ENCODE results near the gene TMEM242.

Gene TMEM242

DNA sequence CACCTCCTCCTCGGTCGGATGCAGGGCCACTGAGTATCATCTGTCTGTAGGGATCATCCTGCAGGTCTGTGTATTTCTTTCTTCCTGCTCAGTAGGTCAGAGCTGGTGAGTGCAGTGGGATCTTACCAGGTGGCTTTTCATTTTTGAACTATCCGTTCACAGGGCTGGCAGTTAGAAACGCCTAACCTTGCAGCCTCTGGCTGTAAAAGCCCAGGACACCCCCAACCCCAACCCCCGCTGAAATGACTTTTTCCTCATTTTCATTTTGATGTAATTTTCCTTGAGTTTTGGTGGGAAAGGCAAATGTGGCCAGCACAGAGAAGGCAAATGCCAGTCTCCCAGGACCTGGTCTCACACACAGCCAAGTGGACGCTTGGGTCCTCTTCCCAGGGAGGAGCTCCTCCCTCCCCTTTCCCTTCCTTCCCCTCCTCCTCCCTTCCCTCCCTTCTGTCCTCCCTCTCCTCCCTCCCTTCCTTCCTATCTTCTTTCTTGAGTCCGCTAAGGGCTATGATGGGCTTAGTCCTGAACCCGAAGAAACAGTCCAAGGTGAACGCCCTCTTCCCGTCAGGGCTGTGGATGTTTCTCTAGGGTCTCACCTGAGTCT lies 36.0 kb downstream of the TMEM242 start:
- no peak for DNase-seq

DNA sequence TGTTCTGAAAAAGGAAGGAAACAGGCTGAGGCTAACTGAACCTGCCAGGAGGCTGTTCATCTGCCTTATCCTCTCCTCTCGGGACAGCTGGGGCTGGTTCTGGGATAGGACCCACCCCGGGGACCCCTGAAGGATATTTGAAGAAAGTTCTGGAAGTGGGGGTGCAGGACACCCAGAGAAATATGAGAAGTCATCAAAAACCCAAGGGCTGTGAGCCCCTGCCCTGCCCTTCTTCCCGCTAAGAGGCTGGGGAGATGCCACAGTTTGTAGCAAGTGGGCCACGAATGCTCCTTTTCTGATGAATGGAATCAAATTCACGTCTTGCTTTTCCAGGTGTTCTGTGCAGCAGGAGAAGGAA lies 37.9 kb downstream of the TMEM242 start:
- DNase-seq = no peak

GRCh38 chr6:157284738-157285421 lies 38.4 kb downstream of the TMEM242 start:
- DNase-seq = no peak

DNA sequence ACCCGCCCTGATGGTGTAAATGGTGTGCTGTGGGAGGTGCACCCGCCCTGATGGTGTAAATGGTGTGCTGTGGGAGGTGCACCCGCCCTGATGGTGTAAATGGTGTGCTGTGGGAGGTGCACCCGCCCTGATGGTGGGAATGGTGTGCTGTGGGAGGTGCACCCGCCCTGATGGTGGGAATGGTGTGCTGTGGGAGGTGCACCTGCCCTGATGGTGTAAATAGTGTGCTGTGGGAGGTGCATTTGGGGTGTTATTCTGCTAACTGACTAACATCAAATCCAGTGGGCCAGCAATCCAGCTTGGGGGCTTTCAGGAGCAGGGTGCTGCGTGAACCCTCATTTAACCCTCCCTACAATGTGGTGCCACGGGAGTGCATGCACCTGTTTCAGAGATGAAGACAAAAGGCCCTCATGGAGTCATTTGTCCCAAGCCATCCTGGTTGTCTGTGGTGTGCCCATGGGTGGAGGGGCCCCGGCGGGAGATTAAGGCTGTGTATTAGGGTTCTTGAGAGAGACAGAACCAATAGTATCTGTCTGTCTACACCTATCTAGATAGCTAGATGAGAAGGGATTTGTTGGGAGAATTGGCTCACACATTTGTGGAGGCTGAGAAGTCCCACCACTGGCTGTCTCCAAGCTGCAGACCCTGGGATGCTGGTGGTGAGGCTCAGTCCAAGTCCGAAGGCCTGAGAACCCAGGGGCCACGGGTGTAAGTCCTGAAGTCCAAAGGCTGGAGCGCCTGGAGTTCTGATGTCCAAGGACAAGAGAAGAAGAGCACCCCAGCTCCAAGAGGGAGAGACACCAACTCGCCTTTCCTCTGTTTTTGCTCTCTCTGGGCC lies 39.2 kb downstream of the TMEM242 start:
- DNase-seq = no peak

DNA sequence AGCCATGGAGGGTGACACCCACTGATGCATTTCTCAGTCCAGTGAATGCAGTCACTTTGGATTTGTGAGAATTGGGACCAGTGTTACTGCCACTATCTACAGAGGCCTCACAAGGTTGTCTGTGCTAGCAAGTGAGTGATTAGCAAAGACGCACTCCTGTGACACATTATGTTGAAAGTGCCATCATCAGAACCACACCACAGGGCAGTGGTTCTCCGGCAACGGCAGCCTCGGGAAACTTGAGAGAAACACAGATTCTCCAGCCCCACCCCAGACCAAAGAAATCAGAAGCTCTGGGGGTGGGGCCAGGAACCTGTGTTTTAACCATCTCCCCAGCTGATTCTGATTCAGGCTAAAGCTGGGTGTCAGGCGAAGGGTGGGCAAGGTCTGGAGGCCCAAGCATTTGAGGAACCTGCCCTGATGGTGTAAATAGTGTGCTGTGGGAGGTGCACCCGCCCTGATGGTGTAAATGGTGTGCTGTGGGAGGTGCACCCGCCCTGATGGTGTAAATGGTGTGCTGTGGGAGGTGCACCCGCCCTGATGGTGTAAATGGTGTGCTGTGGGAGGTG lies 39.9 kb downstream of the TMEM242 start:
- DNase-seq = no peak

GRCh38 chr6:157282284-157282683 lies 41.0 kb downstream of the TMEM242 start:
- DNase-seq = no peak

DNA sequence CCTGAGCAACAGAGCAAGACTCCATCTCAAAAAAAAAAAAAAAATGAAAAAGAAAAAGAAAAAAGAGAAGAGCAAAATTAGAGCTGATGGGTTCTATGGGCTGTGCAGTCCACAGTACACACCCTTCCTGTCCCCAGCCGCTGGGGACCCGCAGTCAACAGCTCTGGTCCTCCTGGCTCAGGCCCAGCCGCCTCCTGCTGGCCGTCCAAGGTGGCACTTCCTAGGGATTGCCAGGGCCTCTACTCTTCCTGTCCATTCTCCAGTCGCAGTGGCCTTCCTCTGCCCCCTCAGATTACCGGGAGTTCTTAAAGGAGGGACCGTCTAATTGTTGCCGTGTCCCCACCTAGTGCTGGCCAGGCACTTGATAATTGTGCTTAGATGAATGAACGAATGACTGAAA lies 41.7 kb downstream of the TMEM242 start:
- DNase-seq = no peak

- DNase-seq = no peak
Observed at GRCh38 chr6:157280947-157281346, 42.4 kb downstream of the TMEM242 start.

GRCh38 chr6:157280157-157280556 lies 43.2 kb downstream of the TMEM242 start:
- no peak for DNase-seq

DNA sequence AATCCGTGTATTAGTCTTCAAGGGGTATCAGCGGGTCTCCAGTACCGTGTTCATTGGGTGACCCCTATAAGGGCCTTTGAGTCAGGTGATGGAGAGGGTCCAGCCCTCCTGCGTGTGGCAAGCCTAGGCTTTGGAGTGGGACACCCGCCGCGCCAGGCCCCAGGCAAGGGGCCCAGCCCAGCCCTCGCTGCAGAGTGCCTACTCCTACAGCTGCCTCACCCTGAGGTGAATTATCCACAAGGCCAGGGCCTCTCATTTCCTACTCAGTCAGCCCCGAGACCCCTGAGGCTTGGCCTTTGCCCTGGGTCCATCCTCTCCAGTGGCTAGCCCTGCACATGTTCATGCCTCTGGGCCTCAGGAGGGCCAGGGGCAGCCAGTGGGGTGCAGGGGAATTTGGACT lies 45.1 kb downstream of the TMEM242 start:
- DNase-seq = no peak

DNA sequence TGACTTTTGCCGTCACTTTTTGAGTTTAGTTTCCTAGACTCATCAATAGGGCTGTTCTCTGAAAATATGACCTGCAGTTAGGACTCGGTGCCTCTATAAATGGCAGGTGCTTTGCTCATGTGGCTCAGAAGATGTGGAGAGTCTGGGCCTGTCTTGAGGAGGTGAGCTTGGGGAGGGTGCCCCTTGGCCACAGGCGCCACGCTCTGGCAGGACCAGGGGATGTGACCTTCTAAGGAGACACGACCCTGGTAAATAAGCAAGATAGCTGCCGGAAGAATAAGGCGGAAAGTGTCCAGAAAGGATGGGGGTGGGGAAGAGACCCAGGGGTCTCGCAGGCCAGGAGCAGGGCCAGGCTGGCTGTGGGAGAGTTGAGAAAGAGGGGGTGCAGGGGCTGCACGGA lies 46.6 kb downstream of the TMEM242 start:
- DNase-seq = no peak

DNA sequence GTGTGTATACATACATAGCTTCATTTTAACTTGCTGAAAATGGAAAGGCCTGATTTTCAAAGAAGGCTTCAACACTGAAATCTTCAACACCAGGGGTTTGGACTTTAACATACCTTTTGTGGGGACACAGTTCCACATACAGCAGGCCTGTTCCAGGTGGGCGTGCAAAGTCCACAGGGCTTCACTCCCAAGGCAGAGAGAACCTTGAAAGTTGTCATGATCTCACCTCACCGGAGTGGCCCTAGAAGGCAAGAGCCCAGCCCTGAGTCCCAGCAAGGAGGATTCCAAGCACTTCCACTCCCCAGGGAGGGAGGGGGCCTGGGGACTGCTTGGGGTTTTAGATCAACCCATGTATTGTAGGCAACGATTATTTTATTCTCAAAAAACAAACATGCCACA lies 47.2 kb downstream of the TMEM242 start:
- no peak for DNase-seq

- DNase-seq = peak; percentile 80
Observed at GRCh38 chr6:157274471-157275226, 48.7 kb downstream of the TMEM242 start.

GRCh38 chr6:157273756-157274470 lies 49.4 kb downstream of the TMEM242 start:
- peak; percentile 62 for DNase-seq

- no peak for DNase-seq
Observed at GRCh38 chr6:157272866-157273755, 50.2 kb downstream of the TMEM242 start.

DNA sequence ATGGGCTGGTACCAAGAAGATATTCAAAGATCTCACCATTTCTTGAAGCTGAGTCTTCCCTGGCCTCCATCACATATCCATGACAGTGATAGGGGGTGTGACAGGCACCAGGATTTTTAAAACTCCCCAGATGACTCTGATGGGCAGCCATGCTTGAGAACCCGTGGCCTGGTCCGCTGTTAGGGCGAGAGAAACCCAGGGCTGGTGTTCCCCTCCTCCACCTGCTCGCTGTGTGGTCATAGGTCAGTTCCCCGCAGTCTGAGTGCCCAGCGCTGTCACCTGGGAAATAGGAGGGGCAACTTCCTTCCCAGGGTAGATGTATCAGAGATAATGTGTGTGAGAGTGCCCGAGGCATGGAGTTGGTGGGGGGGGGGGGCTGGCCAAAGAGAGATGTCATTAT lies 50.9 kb downstream of the TMEM242 start:
- DNase-seq = no peak

GRCh38 chr6:157271911-157272310 lies 51.4 kb downstream of the TMEM242 start:
- no peak for DNase-seq

DNA sequence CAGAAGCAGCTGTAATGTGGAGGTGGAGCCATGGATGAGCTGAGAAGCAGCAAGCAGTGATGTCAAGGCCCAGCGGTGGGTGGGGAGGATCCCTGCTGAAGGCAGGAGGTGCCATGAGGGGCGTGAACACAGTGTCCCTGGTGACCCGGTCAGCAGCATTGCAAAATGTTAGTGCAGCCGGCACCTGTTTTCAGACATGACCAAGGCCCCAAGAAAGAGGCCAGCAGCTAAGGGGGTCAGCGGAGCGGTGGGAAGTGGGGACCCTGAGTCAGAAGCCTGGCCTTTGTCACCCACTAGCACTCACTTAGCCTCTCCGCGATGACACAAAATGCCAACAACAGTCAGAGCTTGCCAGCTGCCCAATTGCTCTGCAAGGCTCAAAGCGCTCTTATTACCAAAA lies 51.9 kb downstream of the TMEM242 start:
- no peak for DNase-seq

GRCh38 chr6:157270916-157271315 lies 52.4 kb downstream of the TMEM242 start:
- DNase-seq = no peak

DNA sequence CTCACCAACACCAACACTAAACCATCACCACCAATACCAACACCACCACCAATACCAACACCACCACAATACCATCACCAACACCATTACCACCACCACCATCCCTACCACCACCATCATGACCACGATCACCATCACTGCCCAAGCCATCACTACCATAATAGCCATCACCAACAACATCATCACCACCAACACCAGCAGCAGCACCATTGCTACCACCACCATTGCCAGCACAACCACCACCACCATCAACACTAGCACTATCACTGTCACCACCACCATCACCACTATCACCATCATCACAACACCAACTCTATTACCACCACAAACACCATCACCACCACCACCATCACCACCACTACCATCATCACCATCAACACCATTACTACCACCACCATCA lies 53.0 kb downstream of the TMEM242 start:
- DNase-seq = no peak

DNA sequence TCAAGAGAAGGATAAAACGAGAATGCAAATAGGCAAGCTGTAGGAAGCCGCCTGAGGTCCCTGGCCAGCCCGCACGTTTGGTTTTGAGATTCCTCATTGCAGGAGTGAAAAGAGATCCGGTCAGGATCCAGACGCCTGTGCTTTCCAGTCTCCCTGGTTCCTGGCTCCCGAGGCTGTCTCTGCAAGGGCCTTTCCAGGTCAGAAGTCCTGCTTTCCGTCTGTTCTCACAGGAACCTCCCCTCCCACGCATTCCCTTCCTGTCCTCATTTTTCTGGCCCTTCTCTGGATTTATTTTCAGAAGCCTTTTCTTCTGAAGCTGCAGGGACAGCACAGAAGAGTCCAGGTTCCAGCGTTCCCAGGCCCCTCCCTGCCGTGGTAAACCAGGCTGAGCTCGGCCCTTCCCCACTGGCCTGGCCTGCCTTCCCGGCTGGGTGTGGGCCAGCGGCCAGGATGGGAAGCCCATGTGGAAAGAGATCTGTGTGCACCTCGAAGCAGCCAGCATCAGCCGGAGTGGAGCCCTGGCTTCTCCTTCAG lies 54.0 kb downstream of the TMEM242 start:
- DNase-seq = no peak
